Hypothalamus (tissue), 51 donors: Measurements from ENCODE around the gene TRPV2.
"Not testable (repeated sequence)": the region's sequence is repeated elsewhere in the genome, so short reads cannot be mapped to it uniquely, and the experiment has no call there.

Source experiments
- DNase-seq, 51 donors: peaks; one replicate each; lab custom pipeline; 2025; lab: John Stamatoyannopoulos, UW

The TRPV2 gene, protein sequence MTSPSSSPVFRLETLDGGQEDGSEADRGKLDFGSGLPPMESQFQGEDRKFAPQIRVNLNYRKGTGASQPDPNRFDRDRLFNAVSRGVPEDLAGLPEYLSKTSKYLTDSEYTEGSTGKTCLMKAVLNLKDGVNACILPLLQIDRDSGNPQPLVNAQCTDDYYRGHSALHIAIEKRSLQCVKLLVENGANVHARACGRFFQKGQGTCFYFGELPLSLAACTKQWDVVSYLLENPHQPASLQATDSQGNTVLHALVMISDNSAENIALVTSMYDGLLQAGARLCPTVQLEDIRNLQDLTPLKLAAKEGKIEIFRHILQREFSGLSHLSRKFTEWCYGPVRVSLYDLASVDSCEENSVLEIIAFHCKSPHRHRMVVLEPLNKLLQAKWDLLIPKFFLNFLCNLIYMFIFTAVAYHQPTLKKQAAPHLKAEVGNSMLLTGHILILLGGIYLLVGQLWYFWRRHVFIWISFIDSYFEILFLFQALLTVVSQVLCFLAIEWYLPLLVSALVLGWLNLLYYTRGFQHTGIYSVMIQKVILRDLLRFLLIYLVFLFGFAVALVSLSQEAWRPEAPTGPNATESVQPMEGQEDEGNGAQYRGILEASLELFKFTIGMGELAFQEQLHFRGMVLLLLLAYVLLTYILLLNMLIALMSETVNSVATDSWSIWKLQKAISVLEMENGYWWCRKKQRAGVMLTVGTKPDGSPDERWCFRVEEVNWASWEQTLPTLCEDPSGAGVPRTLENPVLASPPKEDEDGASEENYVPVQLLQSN

DNA sequence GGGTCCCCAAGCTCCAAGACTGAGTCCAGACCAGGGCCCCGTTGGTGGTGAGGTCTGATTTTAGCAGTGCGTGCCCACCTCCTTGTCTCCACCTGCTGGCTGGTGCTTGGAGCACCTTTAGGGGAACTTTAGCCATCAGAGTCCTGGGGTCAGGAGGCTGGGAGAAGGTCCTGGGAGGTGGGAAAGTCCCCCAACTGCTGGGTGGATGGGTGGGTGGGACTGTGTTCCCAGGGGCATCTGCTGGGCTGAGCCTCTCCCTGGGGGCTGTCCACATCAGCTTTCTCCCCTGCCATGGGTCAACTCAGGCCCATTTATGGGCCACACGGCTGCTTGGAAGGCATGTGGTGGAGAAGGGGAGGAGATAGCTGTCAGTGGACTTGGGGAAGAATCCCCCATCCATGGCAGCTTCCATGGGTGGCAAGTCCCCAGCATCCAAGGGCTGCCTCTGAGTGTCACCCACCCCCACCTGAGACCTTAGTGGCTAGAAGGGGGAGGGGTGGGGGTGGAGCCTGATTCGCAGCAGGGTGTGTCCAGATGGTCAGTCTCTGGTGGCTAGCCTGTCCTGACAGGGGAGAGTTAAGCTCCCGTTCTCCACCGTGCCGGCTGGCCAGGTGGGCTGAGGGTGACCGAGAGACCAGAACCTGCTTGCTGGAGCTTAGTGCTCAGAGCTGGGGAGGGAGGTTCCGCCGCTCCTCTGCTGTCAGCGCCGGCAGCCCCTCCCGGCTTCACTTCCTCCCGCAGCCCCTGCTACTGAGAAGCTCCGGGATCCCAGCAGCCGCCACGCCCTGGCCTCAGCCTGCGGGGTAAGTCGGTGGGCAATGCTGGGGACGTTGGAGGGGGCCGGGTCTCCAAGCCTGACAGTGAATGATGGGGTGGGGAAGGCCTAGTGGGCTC lies at the start of gene TRPV2:
TSS of gene TRPV2 (plus strand) at position 541 of the 894 bp plus-strand sequence. CDS start 2,098 bp downstream, outside the sequence.
- peak in 2 of 51 donors; percentile 10 to 33 for DNase-seq

DNA sequence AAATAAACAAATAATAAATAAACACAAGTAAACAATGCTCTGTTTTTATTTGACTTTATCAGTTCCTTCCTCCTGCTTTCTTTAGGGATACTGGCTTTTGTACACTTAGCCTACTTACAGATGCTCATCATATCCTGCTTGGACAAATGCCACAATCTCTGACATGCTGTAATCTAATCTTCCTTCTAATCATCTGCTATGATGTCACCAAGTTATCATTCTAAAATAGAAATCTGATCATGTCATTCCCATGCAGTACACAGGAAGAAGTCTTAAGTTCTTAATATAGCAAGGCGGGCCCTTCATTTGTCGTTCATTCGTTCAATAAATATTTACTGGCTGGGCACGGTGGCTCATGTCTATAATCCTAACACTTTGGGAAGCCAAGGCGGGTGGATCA lies 43.6 kb upstream of the TRPV2 start:
- no peak for DNase-seq

DNA sequence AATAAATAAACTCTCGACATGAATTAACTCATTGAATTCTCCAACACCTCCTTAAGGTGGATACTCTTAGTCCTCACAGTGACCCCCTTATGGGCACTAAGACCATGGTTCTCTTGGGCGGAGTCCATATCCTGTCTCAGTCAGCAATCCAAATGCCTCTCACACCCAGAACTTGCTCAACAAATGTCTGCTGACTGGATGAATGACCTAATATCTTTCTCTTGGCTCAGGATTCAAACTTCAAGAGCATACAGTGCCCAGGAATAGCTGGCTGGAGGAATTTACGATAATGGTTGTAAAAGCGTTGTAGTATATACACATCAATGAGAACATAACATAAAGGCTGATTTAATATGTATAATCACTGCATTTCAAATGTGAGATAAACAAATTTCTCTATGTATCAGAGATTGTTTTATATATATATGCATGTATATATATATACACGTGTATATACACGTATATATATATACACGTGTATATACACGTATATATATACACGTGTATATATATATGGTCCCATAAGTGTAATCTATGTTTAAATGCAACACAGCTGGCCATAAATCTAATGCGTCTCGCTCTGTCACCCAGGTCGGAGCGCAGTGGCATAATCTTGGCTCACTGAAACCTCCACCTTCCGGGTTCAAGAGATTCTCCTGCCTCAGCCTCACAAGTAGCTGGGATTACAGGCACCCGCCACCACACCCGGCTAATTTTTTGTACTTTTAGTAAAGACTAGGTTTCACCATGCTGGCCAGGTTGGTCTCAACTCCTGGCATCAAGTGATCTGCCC lies 41.0 kb upstream of the TRPV2 start:
- no peak for DNase-seq

DNA sequence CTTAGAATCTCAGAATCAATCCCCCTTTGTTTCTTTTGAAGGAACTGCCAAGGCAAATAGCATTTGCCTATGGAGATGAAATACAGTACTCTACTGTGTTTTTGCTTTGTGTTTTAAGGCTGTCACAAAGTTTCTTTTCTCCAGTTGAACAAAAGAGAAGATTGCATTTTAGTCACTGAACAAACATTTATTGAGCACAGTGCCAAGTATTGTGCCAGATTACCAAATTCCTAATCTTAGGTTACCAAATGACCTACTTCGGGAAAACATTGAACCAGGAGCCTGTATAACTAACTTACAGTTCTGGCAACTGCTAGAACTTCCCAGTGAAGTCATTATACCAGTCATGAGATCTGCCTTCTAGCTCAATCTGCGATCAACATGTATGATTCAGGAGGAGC lies 37.4 kb upstream of the TRPV2 start:
- peak in 5 of 51 donors; percentile 17 to 63 (median 38) for DNase-seq

DNA sequence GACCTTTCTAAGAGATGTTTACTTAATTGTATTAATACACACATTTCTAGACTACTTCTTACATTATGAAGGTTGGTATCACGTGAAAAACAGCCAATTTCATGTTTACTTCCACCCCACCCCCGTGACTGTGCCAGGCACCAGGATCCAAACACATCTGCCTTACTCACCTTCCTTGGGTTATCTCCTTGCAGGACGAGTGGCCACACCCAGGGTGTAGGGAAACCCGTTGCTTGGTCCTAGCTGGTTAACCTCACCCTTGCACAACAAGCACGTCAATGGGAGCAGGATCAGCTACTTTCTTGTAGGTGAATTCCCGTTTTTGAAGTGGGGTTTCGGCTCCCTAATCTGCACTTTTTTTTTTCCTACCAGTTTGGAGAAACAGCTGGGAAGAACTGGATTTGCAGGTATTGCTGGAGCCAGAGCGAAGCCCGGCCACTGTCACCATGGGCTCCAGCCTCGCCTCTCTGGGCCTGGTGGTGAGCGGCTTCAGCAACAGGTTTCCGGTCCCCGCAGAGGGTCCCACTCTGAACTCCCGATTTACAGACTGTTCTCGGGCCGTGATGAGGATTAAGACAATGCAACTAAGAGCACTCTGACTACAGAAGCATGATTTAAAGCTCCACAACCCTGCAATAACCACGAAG lies 36.6 kb upstream of the TRPV2 start:
- peak in 5 of 51 donors; percentile 5 to 34 (median 18) for DNase-seq

DNA sequence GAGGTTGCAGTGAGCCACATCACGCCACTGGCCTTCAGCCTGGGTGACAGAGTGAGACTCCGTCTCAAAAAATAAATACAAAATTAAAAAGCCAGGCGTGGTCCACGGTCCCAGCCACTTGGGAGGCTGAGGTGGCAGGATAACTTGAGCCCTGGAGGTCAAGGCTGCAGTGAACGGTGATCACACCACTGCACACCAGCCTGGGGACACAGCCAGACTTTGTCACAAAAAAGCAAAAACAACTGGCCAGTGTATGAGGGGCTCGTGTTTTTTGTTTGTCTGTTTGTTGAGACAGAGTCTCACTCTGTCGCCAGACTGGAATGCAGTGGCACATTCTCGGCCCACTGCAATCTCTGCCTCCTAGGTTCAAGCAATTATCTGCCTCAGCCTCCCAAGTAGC lies 35.7 kb upstream of the TRPV2 start:
- no peak for DNase-seq

DNA sequence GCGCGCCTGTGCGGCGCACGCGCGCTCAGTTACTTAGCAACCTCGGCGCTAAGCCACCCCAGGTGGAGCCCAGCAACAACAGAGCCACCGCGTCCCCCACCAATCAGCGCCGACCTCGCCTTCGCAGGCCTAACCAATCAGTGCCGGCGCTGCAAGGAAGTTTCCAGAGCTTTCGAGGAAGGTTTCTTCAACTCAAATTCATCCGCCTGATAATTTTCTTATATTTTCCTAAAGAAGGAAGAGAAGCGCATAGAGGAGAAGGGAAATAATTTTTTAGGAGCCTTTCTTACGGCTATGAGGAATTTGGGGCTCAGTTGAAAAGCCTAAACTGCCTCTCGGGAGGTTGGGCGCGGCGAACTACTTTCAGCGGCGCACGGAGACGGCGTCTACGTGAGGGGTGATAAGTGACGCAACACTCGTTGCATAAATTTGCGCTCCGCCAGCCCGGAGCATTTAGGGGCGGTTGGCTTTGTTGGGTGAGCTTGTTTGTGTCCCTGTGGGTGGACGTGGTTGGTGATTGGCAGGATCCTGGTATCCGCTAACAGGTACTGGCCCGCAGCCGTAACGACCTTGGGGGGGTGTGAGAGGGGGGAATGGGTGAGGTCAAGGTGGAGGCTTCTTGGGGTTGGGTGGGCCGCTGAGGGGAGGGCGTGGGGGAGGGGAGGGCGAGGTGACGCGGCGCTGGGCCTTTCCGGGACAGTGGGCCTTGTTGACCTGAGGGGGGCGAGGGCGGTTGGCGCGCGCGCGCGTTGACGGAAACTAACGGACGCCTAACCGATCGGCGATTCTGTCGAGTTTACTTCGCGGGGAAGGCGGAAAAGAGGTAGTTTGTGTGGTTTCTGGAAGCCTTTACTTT lies 34.5 kb upstream of the TRPV2 start, which contains the start of gene UBB:
TSS of gene UBB (plus strand) at position 452 of the 856 bp plus-strand sequence. CDS start 817 bp downstream, outside the sequence.
- peak; percentile 61 to 97 (median 90) for DNase-seq

DNA sequence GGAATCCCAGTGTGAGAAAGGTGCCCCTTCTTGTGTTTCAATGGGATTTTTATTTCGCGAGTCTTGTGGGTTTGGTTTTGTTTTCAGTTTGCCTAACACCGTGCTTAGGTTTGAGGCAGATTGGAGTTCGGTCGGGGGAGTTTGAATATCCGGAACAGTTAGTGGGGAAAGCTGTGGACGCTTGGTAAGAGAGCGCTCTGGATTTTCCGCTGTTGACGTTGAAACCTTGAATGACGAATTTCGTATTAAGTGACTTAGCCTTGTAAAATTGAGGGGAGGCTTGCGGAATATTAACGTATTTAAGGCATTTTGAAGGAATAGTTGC lies 33.9 kb upstream of the TRPV2 start:
- DNase-seq, result no peak

DNA sequence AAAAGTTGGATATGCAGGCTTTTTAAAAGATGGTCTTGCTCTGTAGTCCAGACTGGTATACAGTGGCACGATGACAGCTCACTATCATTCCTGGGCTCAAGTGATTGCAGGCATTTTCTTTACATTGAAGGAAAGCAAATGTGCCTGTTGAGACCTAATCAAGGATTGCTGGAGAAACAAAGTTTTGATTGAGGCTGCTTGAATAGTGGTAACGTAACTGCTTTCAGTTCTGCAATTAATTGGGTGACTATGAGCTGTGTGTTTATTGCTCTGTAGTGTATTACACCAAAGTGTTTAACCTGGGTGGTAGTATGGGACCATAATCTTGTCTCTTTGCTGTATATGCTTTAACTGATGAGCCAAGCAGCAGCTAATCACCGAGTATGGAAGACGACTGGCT lies 32.2 kb upstream of the TRPV2 start:
- DNase-seq, result no peak

DNA sequence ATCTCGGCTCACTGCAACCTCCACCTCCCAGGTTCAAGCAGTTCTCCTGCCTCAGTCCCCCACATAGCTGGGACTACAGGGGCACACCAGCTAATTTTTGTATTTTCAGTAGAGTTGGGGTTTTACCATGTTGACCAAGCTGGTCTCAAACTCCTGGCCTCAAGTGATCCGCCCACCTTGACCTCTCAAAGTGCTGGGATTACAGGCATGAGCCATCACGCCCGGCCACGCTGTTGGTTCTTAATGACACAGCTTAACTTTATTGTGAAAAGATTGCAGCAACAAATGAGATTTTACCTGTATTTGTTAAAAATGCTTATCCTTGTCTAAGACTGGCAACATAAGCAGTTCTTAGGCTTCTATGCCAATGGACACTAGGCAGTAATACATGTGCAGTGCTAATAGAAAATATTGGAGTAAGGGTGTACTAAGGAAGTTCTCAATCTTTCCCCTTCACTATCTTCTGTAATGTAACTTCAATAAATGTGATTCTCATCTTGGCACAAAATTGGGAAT lies 31.5 kb upstream of the TRPV2 start:
- no peak for DNase-seq

DNA sequence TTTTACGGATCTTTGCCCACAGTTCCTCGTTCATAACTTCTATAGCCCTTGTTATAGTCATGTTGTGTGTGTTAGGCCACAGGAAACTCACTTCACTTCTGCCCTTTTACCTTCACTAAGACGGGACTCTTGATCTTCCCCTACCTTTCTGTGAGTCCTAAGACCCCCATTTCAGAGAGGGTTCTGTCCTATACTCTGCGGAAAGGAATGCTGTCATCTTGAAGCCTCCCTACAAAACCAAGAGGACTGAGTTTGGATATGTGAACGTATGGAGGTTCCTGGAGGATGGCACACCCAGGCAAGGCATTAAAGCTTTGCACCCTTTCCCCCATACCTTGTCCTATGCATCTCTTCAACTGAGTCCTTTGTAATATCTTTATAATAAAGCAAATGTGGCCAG lies 30.8 kb upstream of the TRPV2 start:
- no peak for DNase-seq

DNA sequence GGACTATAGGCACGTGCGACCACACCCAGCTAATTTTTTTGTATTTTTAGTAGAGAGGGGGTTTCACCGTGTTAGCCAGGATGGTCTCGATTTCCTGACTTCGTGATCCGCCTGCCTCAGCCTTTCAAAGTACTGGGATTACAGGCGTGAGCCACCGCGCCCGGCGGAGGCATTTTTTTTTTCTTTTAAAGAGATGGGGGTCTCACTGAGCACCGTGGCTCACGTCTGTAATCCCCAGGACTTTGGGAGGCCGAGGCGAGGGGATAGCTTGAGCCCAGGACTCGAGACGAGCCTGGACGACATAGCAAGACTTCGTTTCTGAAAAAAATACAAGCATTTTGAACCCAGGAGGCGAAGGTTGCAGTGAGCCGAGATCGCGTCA lies 29.3 kb upstream of the TRPV2 start:
- DNase-seq, result not testable (repeated sequence)

DNA sequence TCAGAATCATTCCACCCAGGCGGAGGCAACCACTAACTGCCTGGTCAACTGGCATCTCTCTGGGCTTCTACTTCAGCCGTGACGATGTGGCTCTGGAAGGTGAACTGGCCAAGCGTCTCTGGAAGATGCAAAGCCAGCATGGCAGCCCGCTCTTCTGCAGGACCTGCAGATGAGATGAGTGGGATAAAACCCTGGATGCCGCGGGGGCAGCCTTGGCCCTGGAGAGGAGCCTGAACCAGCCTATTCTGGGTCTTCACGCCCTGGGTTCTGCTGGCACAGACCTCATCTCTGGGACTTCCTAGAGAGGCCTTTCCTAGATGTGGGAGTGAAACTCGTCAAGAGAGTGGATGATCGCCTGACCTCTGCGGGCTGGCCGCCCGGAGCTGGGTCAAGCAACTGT lies 23.9 kb upstream of the TRPV2 start:
- no peak for DNase-seq

DNA sequence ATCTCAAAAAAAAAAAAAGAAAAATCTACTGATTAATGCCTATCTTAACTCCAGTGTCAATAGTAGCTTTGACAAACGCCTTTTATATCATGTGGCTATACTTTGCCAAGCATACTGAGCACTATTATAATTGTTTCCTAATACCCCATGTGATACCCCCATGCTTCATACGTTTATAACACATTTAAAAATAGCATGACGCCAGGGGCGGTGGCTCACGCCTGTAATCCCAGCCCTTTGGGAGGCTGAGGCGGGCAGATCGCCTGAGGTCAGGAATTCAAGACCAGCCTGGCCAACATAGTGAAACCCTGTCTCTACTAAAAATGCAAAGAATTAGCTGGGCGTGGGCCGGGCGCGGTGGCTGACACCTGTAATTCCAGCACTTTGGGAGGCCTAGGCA lies 22.9 kb upstream of the TRPV2 start:
- DNase-seq, result not testable (repeated sequence)

DNA sequence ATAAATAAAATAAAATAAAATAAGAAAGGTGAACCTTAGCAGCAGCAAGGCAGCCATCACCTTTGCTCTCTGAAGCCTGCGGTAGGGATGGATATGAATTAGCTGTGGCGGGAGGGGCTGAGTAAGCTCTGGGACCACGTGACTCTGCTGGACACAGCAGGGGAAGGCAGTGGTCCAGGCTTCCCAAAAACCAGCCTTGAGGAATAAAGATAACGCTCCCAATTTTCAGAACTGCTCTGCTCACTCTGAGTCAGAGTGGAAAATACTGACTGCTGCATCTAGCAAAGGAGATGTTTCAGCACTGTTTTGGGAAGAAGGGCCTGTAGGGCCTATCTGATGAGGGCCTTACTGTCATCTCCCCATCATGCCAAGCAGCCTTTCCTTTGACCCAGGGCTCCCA lies 19.5 kb upstream of the TRPV2 start:
- peak in 1 of 51 donors; percentile 7 for DNase-seq

DNA sequence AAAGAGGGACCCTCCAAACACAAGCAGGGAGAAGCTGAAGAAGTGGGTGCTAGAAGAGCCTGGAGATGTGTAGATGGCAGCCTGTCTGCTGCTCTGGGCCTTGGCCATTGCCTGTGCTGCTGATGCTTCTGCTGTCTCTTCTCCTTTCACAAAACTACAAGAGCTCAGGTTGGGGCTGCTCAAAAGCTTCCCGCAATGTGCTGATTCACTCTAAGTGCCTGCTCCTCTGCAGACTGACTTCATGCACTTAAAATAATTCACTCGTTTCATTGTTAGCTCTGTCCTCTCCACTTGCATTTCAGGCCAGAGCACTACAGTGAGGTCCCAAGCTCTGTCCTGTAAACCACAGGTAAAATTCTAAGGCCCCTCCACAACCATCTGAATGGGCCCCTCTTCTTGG lies 18.7 kb upstream of the TRPV2 start:
- DNase-seq, result peak in 2 of 51 donors; percentile 5 to 15

DNA sequence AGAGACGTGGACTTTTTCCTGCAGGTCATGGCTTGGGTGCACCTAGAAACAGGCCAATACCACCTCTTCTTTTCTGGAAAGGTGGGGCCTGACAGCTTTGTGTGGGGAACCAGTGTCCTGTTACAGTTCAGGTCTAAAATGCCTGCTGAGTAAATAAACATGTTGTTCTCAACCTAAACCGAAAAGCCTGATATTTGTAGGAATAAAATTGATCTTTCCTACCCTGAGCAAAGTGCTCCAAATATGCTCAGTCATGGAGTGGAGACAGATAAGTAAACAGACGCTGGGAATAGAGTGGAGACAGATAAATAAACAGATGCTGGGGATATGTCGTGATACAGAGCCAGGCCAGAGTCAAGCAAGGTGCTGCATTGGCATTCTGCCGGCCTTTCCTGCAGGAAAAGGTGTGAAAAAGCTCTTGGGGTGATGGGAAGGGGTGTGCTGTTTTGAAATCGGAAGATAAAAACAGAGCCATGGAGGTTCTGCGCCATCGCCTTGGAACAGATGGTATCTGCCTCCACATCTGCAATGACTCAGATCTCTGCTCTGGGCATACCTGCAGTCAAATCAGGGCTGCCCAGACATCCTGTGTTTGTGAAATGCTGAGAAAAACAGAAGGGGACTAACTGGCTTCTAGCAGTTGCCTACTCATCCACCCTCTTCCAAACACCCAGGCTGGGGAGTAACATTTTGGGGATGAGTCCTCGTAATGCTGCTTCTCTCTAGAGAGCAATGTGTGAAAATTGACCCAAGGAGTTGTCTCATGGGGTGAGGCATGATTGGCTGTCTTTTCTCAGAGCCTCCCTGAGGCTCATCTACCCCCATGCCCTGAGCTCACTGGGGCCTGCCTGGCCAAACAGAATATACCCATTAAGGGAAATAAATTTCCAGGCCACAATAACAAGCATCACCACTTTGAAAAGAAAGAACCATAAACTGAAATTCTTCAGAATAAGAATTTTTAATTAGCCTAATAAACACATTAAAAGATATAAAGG lies 16.8 kb upstream of the TRPV2 start:
- DNase-seq, result peak in 1 of 51 donors; percentile 47
